Renal cortex interstitium (tissue), 11 donors: ENCODE data around the gene AOC1. TPM values are rescaled to one million over a fixed set of nuclear protein-coding genes. Genes with fewer than 3 reads are reported as not detected.

ENCODE experiments used
- DNase-seq, 11 donors: peaks; one replicate each; pipeline ENCODE4 v3.0.0-alpha.2; 2013; ENCODE audit warnings: low read depth in 9 of 11, low spot score in 4 of 11; ENCODE audit errors: extremely low read depth in 1 of 11
- polyA plus RNA-seq, 3 donors: library from polyadenylated mRNA; unstranded; fragments of 120-200 nt; gene quantifications; one replicate each; pipeline ENCODE4 v1.2.1, GENCODE V29; 2013; ENCODE audit not compliant: insufficient read length in 3 of 3

AOC1 gene
- polyA plus RNA-seq, 3 donors = 44.4 to 63.1 (median 51.1) TPM

DNA sequence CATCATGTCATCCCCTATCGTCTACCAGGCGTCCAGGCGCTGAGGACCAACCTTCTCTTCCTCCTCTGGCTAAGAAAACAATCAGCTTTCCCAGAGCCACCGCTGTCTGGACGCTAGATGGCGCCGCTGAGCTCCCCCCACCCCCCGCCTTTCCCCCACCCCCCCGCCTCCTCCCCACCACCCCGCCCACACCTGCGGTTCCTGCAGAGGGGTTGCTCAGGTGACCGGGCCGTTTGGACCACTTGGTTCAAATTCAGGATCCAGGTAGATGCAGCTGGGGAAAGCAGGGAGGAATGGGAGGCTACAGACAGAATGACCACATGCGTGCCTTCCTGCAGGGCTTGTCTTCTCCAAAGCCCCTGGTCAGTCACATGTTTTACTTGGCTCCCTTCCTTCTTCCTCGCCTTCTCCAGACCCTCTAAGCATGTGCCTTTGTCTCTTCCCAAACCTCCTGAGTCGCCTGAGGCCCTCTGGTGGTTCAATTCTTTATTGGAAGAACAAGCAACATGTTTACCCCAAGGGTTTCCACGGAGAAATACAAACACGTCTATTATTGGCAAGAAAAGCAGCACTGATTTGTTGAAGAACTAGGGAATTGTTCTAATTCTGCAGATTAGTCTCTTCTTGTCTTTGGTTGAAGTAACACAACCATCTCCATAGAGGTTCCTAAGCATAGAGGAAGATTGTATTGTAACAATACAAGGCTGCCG is 24.7 kb downstream of the AOC1 start:
- DNase-seq = peak; percentile 76 to 93 (median 86)

DNA sequence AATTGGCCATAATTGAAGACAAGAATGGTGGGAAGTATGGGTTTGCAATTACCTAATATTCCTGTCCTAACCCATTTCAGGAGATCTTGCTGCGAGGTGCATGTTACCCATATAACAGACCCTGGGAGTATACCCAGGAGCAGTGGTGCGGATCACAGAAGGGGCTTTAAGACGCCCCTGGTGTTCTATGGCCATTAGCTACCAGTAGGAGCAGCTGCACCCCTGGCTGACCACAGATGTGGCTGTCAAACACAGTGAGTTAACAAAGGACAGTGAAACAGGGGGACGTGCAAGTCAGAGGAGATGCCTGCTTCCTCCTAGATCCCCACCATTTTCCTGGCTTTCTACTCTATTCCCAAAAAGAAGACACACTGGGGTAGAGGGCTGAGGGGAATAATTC is 25.2 kb downstream of the AOC1 start:
- DNase-seq = no peak

DNA sequence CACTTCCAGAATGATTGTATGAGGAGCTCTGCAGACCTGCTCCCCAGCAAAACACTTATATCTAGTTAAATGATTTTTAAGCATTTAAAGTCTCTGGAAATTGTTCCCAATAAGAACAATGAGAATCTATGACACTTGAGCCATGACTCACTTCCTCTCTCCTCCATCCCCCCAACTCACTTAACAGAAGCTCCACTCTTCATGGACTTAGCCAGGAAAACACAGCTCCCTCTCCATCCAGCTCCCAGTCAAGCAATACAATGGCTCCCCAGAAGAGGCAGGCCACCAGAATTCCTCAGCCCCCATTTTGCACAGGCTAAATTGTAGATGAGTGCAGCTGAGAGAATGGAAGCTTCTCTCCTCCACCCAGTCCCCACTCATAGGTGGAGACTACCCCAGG is 27.0 kb downstream of the AOC1 start:
- no peak for DNase-seq

DNA sequence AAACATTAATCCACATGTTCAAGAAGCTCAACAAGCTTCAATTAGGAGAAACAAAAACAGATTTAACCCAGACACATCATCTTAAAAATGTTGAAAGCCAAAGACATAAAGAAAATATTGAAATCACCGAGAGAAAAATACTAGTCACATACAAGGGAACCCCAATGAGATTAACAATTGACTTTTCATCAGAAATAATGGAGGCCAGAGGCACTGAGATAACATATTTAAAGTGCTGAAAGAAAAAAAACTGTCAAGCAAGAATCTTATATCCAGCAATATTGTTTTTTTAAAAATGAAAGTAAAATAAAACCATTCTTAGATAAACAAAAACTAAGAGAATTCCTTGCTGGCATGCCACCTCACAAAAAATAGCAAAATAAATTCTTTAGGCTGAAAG is 28.9 kb downstream of the AOC1 start:
- no peak for DNase-seq

DNA sequence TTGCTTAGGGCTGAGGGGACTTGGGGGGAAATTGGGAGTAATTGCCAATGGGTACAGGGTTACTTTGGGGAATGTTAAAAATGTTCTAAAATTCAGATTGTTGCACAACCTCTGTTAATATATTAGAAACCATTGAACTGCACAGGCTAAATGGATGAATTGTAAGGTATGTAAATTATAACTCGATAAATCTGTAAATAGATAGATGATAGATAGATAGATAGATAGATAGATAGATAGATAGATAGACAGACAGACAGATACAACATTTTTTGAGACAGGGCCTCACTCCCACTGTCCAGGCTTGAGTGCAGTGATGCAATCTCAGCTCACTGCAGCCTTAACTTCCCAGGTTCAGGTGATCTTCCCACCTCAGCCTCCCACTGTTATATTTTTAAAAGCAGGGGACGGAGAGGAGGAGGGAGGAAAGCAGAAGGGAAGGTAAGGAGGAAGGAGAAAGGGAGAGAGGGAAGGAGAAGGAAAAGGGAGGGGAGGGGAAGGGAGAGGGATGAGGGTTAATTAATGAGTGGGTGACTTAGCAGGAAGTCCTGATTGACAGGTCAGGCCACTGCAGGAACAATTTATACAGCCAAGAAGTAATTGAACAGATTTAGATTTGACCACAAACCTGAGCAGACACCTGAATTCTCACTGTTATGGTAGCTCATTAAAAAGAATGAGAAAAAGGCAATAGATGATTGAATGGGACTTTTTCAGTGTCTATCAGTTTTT is 38.7 kb downstream of the AOC1 start:
- DNase-seq = no peak

DNA sequence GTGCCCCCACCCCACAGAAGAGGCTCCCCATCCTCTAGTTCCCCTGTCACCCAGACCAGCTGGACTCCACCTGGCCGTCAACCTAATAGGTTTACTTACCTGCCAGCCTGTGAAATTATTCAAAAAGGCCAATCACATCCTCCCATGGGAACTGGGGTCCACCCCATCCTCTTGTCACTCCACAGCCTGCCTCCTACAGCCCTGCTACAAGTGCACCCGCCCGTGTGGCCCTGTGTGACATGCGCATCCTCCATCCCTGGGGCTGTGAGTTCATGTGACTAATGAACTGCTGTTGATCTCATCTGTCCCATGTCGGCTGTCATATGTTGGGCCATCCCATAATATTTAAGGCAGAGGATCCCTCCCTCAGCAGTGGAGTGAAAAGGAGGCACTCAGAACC is 39.4 kb downstream of the AOC1 start:
- no peak for DNase-seq

DNA sequence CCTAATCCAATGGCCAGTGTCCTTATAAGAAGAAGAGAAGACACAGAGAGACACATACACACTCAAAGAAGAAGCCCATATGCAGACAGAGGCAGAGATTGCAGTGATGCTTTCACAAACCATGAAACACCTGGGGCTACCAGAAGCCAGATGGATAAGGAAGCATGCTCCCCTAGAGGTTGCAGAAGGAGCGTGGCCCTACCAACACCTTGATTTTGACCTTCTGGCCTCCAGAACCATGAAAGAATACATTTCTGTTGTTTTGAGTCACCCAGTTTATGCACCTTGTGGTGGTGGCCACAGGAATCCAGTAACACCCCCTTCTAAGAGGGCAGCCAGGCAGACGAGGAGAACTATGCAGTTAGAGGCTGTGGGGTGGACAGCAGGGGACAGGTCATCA is 43.5 kb downstream of the AOC1 start:
- no peak for DNase-seq

GRCh38 chr7:150896562-150897209 is 44.4 kb downstream of the AOC1 start:
- DNase-seq = no peak

DNA sequence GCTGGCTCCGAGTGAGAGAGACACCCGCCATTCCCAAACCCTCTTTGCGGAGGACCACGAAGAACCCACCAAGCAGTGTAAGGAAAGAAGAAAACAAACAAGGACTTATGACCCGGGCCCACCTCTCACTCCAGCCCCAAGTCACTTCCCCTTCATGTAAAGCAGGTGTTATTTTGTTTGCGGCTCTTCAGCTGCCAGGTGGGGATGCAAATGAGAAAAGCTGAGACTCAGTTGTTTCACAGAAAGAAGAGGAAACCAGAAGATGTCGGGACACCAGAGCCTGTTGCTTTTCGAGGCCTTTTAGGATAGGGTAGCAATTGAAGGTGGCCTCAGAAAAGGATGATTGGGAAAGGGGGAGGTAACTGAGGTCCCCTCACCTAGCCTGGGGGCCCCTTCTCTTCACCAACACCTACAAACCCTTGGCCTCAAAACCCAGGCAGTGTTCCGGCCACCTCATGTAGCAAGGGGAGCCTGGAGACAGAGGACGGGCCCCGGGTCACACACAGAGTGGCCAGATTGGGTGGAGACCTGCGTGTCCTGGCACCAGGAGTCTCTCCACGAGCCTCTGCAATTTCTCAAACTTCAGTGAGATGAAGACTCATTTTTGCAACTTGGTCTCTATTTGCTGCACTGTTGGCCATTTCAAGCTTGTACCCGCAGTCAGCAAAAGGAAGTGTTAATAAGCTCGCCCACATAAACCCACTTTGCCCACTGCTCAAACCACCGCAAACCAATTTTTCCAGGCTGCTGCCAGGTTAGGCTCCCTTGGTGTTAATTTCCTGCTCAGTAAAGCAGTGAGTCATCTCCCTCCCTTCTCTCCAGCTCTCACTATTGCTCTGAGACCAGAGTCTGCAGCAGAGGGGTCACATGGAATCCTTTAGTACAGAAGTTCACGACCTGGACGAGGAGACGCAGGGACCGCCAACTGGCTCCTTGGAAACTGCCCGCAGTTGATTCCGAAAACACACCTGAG is 45.5 kb downstream of the AOC1 start:
- no peak for DNase-seq

GRCh38 chr7:150898475-150899011 is 46.2 kb downstream of the AOC1 start:
- peak in 6 of 11 donors; percentile 51 to 61 (median 56) for DNase-seq

GRCh38 chr7:150900675-150901074 is 48.4 kb downstream of the AOC1 start:
- DNase-seq = no peak

- DNase-seq = no peak
Measured at GRCh38 chr7:150901160-150902035, 49.1 kb downstream of the AOC1 start.

DNA sequence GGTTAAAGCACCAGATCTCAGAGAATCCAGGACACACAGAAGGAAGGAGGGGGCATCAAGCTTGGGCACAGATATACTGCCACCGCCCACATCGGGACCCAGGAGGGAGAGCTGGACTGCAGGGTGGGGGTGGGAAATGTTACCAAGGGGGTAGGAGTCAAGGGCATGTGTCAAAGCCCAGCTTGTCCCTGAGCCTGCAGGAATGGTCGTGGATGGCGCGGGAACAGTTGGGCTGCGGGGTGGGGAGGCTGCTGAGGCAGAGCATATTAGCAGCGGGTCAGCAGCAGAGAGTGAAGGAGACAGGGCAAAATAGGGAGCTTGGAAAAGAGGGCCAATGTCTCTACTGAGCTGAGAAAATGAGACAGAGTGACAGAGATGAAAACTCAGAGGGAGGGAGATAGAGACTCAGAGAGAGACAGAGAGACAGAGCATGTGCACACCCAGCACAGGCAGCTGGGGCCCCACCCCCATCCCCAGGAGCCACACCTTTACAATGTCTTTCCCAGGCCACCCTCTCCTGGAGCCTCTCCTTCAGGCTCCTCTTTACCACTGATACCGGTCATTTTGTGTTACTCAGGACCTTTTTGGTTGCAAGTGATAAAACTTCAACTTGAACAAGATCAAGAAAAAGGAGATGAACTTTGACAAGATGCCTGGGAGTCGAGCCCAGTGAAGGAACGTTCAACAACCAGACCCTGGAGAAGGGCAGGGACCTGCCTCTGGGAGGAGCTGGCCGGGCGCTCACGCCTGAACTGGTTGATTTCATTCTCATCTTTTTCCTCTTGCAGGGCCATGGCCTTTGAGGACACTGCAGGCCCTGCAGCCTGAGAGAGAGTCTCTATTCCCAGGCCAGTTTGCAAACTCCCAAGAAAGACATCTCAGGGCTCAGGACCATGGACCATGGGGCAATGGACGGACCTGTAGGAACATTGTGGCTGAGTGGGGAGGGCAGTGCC is 50.0 kb downstream of the AOC1 start:
- no peak for DNase-seq

- no peak for DNase-seq
Measured at GRCh38 chr7:150903606-150904005, 51.3 kb downstream of the AOC1 start.

DNA sequence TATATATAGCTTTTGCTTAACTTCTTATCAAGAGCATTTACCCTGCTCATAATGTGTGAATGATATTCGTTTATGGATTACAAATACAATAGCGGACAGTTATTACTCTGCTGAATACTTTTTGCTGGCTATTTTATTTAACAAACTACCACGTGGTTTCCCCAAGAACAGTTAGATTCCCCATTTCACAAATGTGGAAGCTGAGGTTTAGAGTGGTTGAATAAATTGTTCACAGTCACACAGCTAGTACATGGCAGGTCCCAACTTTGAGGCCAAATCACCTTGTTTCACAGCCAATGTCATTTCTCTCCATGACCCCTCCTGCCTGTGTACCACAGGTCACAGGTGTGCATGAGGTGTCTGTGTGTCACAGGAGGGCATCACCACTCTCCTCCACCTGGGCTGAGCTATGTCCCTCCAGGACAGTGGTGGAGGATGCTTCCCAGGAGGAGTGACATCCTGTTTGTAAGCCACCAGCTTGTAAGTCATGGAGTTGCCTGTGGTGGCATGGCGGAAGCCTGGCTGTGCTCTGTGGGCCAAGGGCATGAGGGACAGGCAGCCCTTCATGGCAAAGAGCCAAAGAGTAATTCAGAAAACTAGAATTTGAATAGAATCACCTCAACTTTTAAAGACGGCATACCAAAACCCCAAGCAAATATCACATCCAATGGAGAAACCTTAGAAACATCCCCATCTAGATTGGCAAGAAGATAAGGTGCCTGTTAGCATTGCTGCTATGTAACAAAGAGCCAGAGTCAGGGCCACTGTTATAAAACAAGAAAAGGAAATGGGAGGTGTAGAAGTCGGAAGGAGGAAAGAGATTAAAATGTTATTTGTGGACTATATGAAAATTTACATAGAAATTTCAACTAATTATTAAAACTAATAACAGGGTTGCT is 51.9 kb downstream of the AOC1 start:
- no peak for DNase-seq

DNA sequence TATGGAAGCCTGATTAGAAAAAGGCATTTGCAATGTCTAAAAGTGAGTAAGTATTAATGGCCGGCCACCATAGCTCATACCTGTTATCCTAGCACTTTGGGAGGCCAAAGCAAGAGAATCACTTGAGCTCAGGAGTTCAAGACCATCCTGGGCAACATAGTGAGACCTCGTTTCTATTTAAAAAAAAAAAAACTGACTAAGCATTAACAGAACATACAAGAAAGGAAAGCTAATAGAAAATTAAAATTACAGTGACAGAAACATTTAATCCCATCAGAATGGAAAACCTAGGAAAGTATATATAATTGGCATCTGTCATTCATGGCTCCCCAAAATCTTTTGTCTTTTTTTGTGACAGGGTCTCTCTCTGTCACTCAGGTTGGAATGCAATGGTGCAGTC is 55.9 kb downstream of the AOC1 start:
- no peak for DNase-seq
